Mucosa of descending colon (tissue), 3 donors: ENCODE measurements around the gene MAMLD1. TPM values are rescaled to one million over a fixed set of nuclear protein-coding genes. Genes with fewer than 3 reads are reported as not detected.

Experiments
- ATAC-seq: fragments of 200-7000 bp; cut with Tn5 transposase; one replicate; pipeline ENCODE4 v1.9.1; 2020; ENCODE audit warnings: mild to moderate bottlenecking, moderate library complexity
- DNase-seq, 3 donors: peaks; one replicate each; pipeline ENCODE4 v3.0.0-alpha.2; 2020
- H3K36me3 ChIP-seq: fragments of 200-600 bp; one replicate; pipeline ENCODE4 v1.8.0; 2021; ENCODE audit warnings: low read depth, mild to moderate bottlenecking
- H3K4me1 ChIP-seq: fragments of 200-600 bp; one replicate; pipeline ENCODE4 v1.8.0; 2021; ENCODE audit warnings: low read depth, mild to moderate bottlenecking
- H3K4me3 ChIP-seq: fragments of 200-600 bp; one replicate; pipeline ENCODE4 v1.8.0; 2021; ENCODE audit warnings: mild to moderate bottlenecking
- H3K9me3 ChIP-seq: fragments of 200-600 bp; one replicate; pipeline ENCODE4 v1.8.0; 2021; ENCODE audit warnings: mild to moderate bottlenecking
- CTCF ChIP-seq: fragments of 200-600 bp; IDR thresholded peaks from one replicate; pipeline ENCODE4 v1.8.0; 2022; ENCODE audit warnings: antibody characterized with exemption, mild to moderate bottlenecking
- intact Hi-C, 2 donors: fragments of 100-400 bp; cut with DNase I in 1 of 2; cut with micrococcal nuclease in 1 of 2; formaldehyde crosslinking; loops; one replicate each; pipeline versions ENCODE4 v1.11.0 to v1.11.1; 2022; cut with DNase I, micrococcal nuclease
- total RNA-seq, 3 donors: library from RNA; stranded (reverse); fragmentation: NEBNext Ultra II Directional in 2 of 3; extraction: Animal tissue kit (Norgen Biotek cat#: 25700) in 2 of 3; gene quantifications; one replicate each; pipeline versions ENCODE4 v1.2.1 to v1.2.4, GENCODE V29; 2021 to 2023
- donor health status: DM: no; HTN: no; CAD: no; lungs with moderate emphysema.
- donor health status: DM: no; HTN: no; CAD: no.
- donor health status: DM: no; HTN: yes; CAD: no.

Gene MAMLD1
- total RNA-seq, 3 donors from 2014 or later = 0.69 to 4.5 (median 1.0) TPM

- no peaks in the 10 kb centered on the region for H3K9me3 ChIP-seq
- no peaks in the 10 kb centered on the region for H3K36me3 ChIP-seq
- no peak for TF ChIP-seq CTCF
- DNase-seq = no peak
- no peak for ATAC-seq
- H3K4me1 ChIP-seq = no peaks in the 10 kb centered on the region
- H3K4me3 ChIP-seq = no peak overlapping the region
- intact Hi-C loops = no loop called here
These were observed 7.2 kb upstream of the MAMLD1 start for GRCh38 chrX:150355913-150356312.

- TF ChIP-seq CTCF = no peak
- H3K4me1 ChIP-seq = peaks cover 4% of the 10 kb centered on the region
- H3K4me3 ChIP-seq = no peak overlapping the region
- H3K36me3 ChIP-seq = no peaks in the 10 kb centered on the region
- DNase-seq (no peak), ATAC-seq (no peak)
- intact Hi-C loops = no loop called here
- H3K9me3 ChIP-seq = no peaks in the 10 kb centered on the region
These were observed 5.3 kb upstream of the MAMLD1 start for GRCh38 chrX:150357790-150358189.

GRCh38 chrX:150358651-150359050 is 4.5 kb upstream of the MAMLD1 start:
- Histone ChIP-seq H3K9me3 (no peaks in the 10 kb centered on the region), H3K4me1 (peaks cover 6% of the 10 kb centered on the region), H3K36me3 (no peaks in the 10 kb centered on the region), H3K4me3 (no peak overlapping the region)
- intact Hi-C loops = no loop called here
- TF ChIP-seq CTCF = no peak
- DNase-seq (no peak), ATAC-seq (no peak)

DNA sequence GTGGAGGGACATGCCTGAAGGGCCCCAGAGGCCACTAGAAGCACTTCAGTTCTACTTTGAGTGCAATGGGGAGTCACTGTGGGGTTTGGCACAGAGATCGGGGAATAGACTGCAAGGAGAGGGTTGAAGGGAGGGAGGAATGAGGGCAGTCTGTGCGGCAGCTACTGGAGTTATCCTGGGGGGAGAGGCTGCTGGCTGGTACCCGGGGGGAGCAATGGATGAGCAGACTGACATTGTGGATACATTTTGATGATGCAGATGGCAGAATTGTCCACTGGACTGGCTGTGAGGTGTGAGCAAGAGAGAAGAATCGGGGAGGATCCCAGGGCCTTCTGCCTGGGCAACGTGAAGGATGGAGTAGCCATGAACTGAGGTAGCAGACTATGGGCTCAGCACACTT is 2.8 kb upstream of the MAMLD1 start:
- no peak overlapping the region for H3K4me3 ChIP-seq
- no peaks in the 10 kb centered on the region for H3K9me3 ChIP-seq
- ATAC-seq (no peak), DNase-seq (no peak)
- intact Hi-C loops = no loop called here
- H3K36me3 ChIP-seq = no peaks in the 10 kb centered on the region
- TF ChIP-seq CTCF = no peak
- H3K4me1 ChIP-seq = peaks cover 11% of the 10 kb centered on the region

DNA sequence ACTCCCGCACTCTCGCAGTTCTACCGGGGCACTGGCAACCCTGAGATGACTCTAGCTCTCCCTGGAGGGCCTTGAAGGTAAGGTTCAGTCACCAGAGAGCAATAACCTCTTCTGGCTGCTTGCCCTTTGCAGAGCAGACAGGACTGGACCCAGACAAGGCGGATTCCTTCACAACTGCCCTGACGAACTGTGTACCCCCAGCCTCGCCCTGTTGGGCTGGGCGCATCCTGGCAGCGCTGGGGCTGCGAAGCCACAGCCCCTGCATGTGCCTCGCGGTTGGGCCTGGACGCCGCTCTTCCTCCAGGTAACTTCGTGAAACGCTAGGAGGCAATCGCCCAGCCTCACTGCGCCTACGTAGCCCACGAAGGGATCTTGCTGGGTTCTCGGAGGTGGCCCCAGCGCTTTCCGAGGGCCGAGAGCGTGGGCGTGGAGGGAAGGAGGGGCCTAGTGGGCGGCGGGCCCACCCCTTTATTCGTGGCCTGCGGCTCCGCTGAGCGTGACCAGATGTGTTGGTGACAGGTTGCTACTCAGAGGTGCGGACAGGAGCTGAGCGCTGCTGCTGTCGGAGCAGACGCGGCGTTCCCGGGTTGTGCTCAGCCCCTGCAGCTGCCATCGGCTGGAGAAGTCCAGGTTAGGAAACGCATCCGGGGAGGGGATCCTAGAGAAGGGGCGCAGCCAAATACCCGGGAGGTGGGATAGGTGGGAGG is 1.9 kb upstream of the MAMLD1 start:
- peaks cover 14% of the 10 kb centered on the region for H3K4me1 ChIP-seq
- ATAC-seq = no peak
- no peaks in the 10 kb centered on the region for H3K9me3 ChIP-seq
- H3K4me3 ChIP-seq = no peak overlapping the region
- no peak for TF ChIP-seq CTCF
- DNase-seq = peak in 2 of 3 donors; percentile 10 to 33
- H3K36me3 ChIP-seq = no peaks in the 10 kb centered on the region
- intact Hi-C loops = no loop called here
